ENCODE measurements around the gene ABLIM3. TPM values are rescaled to one million over a fixed set of nuclear protein-coding genes. Genes with fewer than 3 reads are reported as not detected.
"Not testable (repeated sequence)": the region's sequence is repeated elsewhere in the genome, so short reads cannot be mapped to it uniquely, and the experiment has no call there.

ABLIM3 gene
- total RNA-seq, 6 experiments from 2014 or later, result 29.3 to 54.1 (median 48.3) TPM

- Mint-ChIP-seq H3K36me3 (ENCODE audit: low read depth) (peaks cover 15% of the 10 kb centered on the region), H3K27me3 (ENCODE audit: insufficient read depth) (peaks cover 2% of the 10 kb centered on the region), H3K9me3 (peaks cover 13% of the 10 kb centered on the region), H3K27ac (peak within 1 kb of the TSS; percentile 89), H3K4me3 (peak within 1 kb of the TSS; percentile 91), H3K4me1 (ENCODE audit: low read depth) (peaks cover 38% of the 10 kb centered on the region)
- peak; percentile 22 for DNase-seq
- TF ChIP-seq CTCF (IDR thresholded peaks at IDR 0.05), result no peak
Observed at GRCh38 chr5:149271716-149272563, 130.6 kb downstream of the ABLIM3 start, which contains the start of gene AFAP1L1. Gene AFAP1L1, plus strand, starts transcription at chr5:149271859. Its CDS starts 110 bp downstream, at chr5:149271969.

- not testable (repeated sequence) for H3K27me3 Mint-ChIP-seq (ENCODE audit: insufficient read depth)
- peaks cover 13% of the 10 kb centered on the region for H3K9me3 Mint-ChIP-seq
Observed at GRCh38 chr5:149272781-149273180, 131.5 kb downstream of the ABLIM3 start.

DNA sequence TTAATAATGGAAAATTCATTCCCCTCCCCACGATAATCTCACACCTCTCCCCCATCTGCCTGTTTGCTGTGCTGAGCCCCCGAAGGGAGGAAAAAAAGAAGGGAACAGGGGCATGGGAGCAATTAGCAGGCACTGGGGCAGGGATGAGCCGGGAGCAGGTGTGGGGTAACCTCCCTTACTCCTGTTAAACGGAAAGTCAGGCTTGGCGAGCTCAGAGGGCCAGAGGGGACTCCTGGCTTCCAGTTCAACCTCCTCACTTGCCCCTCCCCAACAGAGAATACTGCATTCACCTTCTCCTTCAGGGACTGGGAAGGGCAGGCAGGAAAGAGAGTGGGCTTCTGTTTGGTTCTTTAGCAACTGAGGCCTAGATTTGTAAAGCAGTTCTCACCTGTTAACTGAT is 131.9 kb downstream of the ABLIM3 start:
- peaks cover 2% of the 10 kb centered on the region for H3K27me3 Mint-ChIP-seq (ENCODE audit: insufficient read depth)
- no peak overlapping the region for H3K27ac Mint-ChIP-seq
- no peak for TF ChIP-seq CTCF (IDR thresholded peaks at IDR 0.05)
- H3K4me1 Mint-ChIP-seq (ENCODE audit: low read depth), result peaks cover 26% of the 10 kb centered on the region
- no peak for DNase-seq
- peaks cover 10% of the 10 kb centered on the region for H3K9me3 Mint-ChIP-seq
- peak overlapping the region; percentile 91; the same call in 1 of the 2 replicates for H3K4me3 Mint-ChIP-seq
- peaks cover 10% of the 10 kb centered on the region for H3K36me3 Mint-ChIP-seq (ENCODE audit: low read depth)

More at GRCh38 chr5:149272781-149273180, 131.5 kb downstream of the ABLIM3 start:
- not testable (repeated sequence) for DNase-seq, H3K27ac Mint-ChIP-seq
- peak overlapping the region; percentile 91 for H3K4me3 Mint-ChIP-seq
- H3K4me1 Mint-ChIP-seq (ENCODE audit: low read depth), result peaks cover 29% of the 10 kb centered on the region
- H3K36me3 Mint-ChIP-seq (ENCODE audit: low read depth), result peaks cover 15% of the 10 kb centered on the region

DNA sequence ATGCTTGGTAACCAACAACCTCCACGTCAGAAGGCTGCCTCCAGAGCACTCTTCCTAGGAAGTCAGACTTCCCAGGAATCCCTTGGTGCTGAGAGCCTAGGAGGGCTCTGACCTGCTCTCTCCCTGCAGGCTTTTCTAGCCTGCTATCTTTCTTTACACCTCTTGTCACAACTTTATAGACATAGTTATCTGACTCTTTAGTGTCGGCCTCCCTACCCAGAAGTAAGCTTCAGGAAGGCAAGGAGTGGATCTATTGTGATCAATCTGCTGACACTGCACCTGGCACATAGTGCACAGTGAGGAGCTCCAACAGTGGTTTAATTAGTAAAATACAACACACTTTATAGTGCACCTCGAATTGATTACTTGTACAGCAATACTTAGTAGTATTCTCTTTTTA is 132.7 kb downstream of the ABLIM3 start:
- DNase-seq, result no peak
- Mint-ChIP-seq H3K4me1 (ENCODE audit: low read depth) (peaks cover 26% of the 10 kb centered on the region), H3K36me3 (ENCODE audit: low read depth) (peaks cover 3% of the 10 kb centered on the region)

GRCh38 chr5:149274939-149275338 is 133.6 kb downstream of the ABLIM3 start:
- peaks cover 2% of the 10 kb centered on the region for H3K27me3 Mint-ChIP-seq (ENCODE audit: insufficient read depth)
- no peak overlapping the region for H3K4me3 Mint-ChIP-seq
- DNase-seq, result peak; percentile 55
- H3K36me3 Mint-ChIP-seq (ENCODE audit: low read depth), result no peaks in the 10 kb centered on the region; the same call in 1 of the 2 replicates
- no peak for TF ChIP-seq CTCF (IDR thresholded peaks at IDR 0.05)
- no peaks in the 10 kb centered on the region for H3K9me3 Mint-ChIP-seq
- peaks cover 33% of the 10 kb centered on the region for H3K4me1 Mint-ChIP-seq (ENCODE audit: low read depth)
- H3K27ac Mint-ChIP-seq, result no peak overlapping the region

More for the DNA sequence above, 132.7 kb downstream of the ABLIM3 start:
- H3K9me3 Mint-ChIP-seq, result peaks cover 3% of the 10 kb centered on the region; the same call in 1 of the 2 replicates
- no peak overlapping the region for H3K4me3 Mint-ChIP-seq
- peaks cover 2% of the 10 kb centered on the region for H3K27me3 Mint-ChIP-seq (ENCODE audit: insufficient read depth)
- no peak for TF ChIP-seq CTCF (IDR thresholded peaks at IDR 0.05)
- no peak overlapping the region for H3K27ac Mint-ChIP-seq

GRCh38 chr5:149277801-149278200 is 136.5 kb downstream of the ABLIM3 start:
- no peaks in the 10 kb centered on the region for H3K9me3 Mint-ChIP-seq
- H3K27ac Mint-ChIP-seq, result no peak overlapping the region
- no peak for TF ChIP-seq CTCF (IDR thresholded peaks at IDR 0.05)
- no peak overlapping the region for H3K4me3 Mint-ChIP-seq
- no peaks in the 10 kb centered on the region; the same call in 1 of the 2 replicates for H3K36me3 Mint-ChIP-seq (ENCODE audit: low read depth)
- no peaks in the 10 kb centered on the region; the same call in 1 of the 2 replicates for H3K27me3 Mint-ChIP-seq (ENCODE audit: insufficient read depth)
- DNase-seq, result no peak
- H3K4me1 Mint-ChIP-seq (ENCODE audit: low read depth), result peaks cover 17% of the 10 kb centered on the region

All from HFFc6 (cell line).